Astrocyte (in vitro differentiated cells and primary cell): ENCODE measurements around the gene HOXA5.

Experiments
- EZH2 ChIP-seq: IDR thresholded peaks from 2 replicates; pipeline ENCODE4 v1.6.1; 2012; ENCODE audit warnings: mild to moderate bottlenecking, low read length, inconsistent platforms; ENCODE audit not compliant: insufficient read depth
- TF ChIP-seq, protein P1 (sequence below): IDR thresholded peaks from 2 replicates; pipeline ENCODE4 v1.5.1; 2011; ENCODE audit warnings: low read depth, mild to moderate bottlenecking, inconsistent platforms, low read length, moderate library complexity; ENCODE audit not compliant: insufficient read depth

DNA sequence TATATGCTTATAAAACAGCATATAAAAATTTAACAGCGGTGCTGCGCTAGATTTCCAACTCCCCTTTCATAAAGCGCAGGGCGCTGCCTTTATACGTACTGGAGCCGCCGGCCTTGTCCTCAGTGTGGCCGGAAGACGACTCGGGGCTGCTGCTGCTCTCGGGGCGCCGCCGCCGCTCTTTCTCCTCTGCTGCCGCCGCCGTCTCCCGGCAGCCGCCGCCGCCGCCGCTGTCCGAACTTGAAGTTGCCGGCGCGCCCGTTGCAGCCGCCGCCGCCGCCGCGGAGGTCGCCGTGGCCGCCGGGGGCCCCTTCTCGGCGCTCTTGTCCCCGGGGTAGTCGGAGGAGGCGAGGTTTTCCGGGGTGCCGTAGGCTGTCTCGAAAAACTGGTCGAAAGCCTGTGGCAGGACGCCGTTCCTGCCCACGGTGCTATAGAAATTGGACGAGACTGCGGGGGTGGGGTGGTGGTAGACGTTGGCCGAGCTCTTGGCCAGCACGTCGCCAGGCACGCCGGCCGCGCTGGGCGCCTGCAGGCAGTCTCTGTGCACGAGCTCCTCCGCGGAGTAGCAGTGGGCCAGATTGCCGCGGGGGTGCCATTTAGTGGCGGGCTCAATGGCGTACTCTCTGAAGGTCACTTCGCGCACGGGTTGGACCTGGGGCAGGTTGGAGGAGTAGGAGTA lies 41.0 kb upstream of the HOXA5 start:
- TF ChIP-seq, protein P1, sequence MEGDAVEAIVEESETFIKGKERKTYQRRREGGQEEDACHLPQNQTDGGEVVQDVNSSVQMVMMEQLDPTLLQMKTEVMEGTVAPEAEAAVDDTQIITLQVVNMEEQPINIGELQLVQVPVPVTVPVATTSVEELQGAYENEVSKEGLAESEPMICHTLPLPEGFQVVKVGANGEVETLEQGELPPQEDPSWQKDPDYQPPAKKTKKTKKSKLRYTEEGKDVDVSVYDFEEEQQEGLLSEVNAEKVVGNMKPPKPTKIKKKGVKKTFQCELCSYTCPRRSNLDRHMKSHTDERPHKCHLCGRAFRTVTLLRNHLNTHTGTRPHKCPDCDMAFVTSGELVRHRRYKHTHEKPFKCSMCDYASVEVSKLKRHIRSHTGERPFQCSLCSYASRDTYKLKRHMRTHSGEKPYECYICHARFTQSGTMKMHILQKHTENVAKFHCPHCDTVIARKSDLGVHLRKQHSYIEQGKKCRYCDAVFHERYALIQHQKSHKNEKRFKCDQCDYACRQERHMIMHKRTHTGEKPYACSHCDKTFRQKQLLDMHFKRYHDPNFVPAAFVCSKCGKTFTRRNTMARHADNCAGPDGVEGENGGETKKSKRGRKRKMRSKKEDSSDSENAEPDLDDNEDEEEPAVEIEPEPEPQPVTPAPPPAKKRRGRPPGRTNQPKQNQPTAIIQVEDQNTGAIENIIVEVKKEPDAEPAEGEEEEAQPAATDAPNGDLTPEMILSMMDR = no peak
- peak; percentile 71 for TF ChIP-seq EZH2
